HepG2 (cell line): ENCODE data around the gene RTEL1. TPM values are rescaled to one million over a fixed set of nuclear protein-coding genes. Genes with fewer than 3 reads are reported as not detected.

Experiments used
- ATAC-seq: fragments of 200-7000 bp; cut with Tn5 transposase; 3 replicates; pipeline ENCODE4 v1.9.1; 2020; ENCODE audit warnings: mild to moderate bottlenecking, moderate library complexity
- BruUV-seq: library from RNA; stranded (reverse); fragments of 400-500 nt; replicated peaks from 2 replicates; lab custom pipeline; 2021; lab: Mats Ljungman, UMichigan
- CTCF ChIA-PET: fragments of 300-600 bp; formaldehyde crosslinking; extraction: SDS; loops from one replicate; lab custom pipeline; 2021; ENCODE audit warnings: low total read pairs, inconsistent platforms, low intra/inter-chr PET ratio; lab: Yijun Ruan, JAX
- POLR2A ChIA-PET: fragments of 350-600 bp; sonication (Branson Sonifier 250); formaldehyde crosslinking; loops from one replicate; lab custom pipeline; 2020; ENCODE audit warnings: antibody characterized with exemption, inconsistent platforms; lab: Yijun Ruan, JAX
- DNase-seq: peaks from one replicate; pipeline ENCODE4 v3.0.0-alpha.2; 2015; ENCODE audit warnings: low spot score
- FAIRE-seq: peaks from 3 replicates; lab custom pipeline; 2011; peaks lifted over from hg19 to GRCh38; lab: Jason Lieb, UNC
- H2AFZ ChIP-seq: one replicate; pipeline ENCODE4 v1.6.1; 2011; ENCODE audit warnings: low read length, inconsistent platforms
- H3K27ac ChIP-seq: fragments of 300-600 bp; 3 replicates; pipeline ENCODE4 v1.8.0; 2011; ENCODE audit warnings: mixed run types, mild to moderate bottlenecking, mixed read lengths, low read length, inconsistent platforms; ENCODE audit not compliant: insufficient read depth; ENCODE audit errors: extremely low read length
- H3K27me3 ChIP-seq, 2 experiments: fragments of 200-600 bp in 1 of 2; 2 replicates in 1 of 2; 3 replicates in 1 of 2; pipeline versions ENCODE4 v1.6.0 to v1.8.0; 2011; ENCODE audit warnings: low read length in 2 of 2, mild to moderate bottlenecking in 2 of 2, moderate library complexity in 2 of 2, inconsistent platforms in 1 of 2; ENCODE audit not compliant: insufficient read depth in 2 of 2, control insufficient read depth in 1 of 2
- H3K36me3 ChIP-seq, 2 experiments: fragments of 200-600 bp in 1 of 2; replicated peaks in 1 of 2; 2 replicates in 1 of 2; 3 replicates in 1 of 2; pipeline versions ENCODE4 v1.5.1 to v1.8.0; 2011; ENCODE audit warnings: low read length in 2 of 2, inconsistent platforms in 1 of 2; ENCODE audit not compliant: insufficient read depth in 2 of 2, control insufficient read depth in 1 of 2
- H3K4me1 ChIP-seq: 2 replicates; pipeline ENCODE4 v1.5.1; 2012; ENCODE audit warnings: low read length, inconsistent platforms; ENCODE audit not compliant: insufficient read depth
- H3K4me2 ChIP-seq: 2 replicates; pipeline ENCODE4 v1.6.0; 2011; ENCODE audit warnings: low read depth, low read length, inconsistent platforms
- H3K4me3 ChIP-seq, 3 experiments: fragments of 200-600 bp in 1 of 3; sonication (generic), shearing (Covaris generic) in 1 of 3; replicated peaks in 1 of 3; 2 replicates each; pipeline ENCODE4 v1.5.1; 2011 to 2016; ENCODE audit warnings: low read length in 3 of 3, inconsistent platforms in 2 of 3, low read depth in 2 of 3, mild to moderate bottlenecking in 2 of 3, control low read depth in 1 of 3, mixed read lengths in 1 of 3; ENCODE audit not compliant: insufficient read depth in 1 of 3
- H3K79me2 ChIP-seq: one replicate; pipeline ENCODE4 v1.6.1; 2011; ENCODE audit warnings: low read length, inconsistent platforms; ENCODE audit not compliant: insufficient read depth
- H3K9ac ChIP-seq: 2 replicates; pipeline ENCODE4 v1.6.0; 2011; ENCODE audit warnings: mild to moderate bottlenecking, low read depth, low read length, inconsistent platforms; ENCODE audit not compliant: insufficient read depth
- H3K9me3 ChIP-seq: 2 replicates; pipeline ENCODE4 v1.5.1; 2012; ENCODE audit warnings: mild to moderate bottlenecking, low read length
- H4K20me1 ChIP-seq: 2 replicates; pipeline ENCODE4 v1.6.0; 2011; ENCODE audit warnings: inconsistent platforms, mild to moderate bottlenecking, low read length, moderate library complexity; ENCODE audit not compliant: insufficient read depth
- AGO2 ChIP-seq: fragments of 200-400 bp; formaldehyde crosslinking; optimal IDR thresholded peaks from 2 replicates; pipeline ENCODE3; 2017; ENCODE audit warnings: mild to moderate bottlenecking, low read depth, low read length, moderate library complexity
- HNF4A ChIP-seq: sonication (generic); formaldehyde crosslinking; IDR thresholded peaks from 2 replicates; pipeline ENCODE4 v1.4.0; 2020; ENCODE audit warnings: missing genetic modification reagents
- KDM5B ChIP-seq: sonication (generic); formaldehyde crosslinking; IDR thresholded peaks from 2 replicates; pipeline ENCODE4 v1.4.0; 2020; ENCODE audit warnings: missing genetic modification reagents, mild to moderate bottlenecking, borderline replicate concordance
- POLR2A ChIP-seq, 2 experiments: IDR thresholded peaks; 2 replicates each; pipeline ENCODE4 v1.6.1; 2011; ENCODE audit warnings: low read depth in 2 of 2, low read length in 2 of 2, mild to moderate bottlenecking in 1 of 2, moderate library complexity in 1 of 2; ENCODE audit not compliant: insufficient read depth in 1 of 2
- POLR2G ChIP-seq: fragments of 200-400 bp; formaldehyde crosslinking; IDR thresholded peaks from 2 replicates; pipeline ENCODE4 v1.6.1; 2018; ENCODE audit warnings: mild to moderate bottlenecking, low read depth, low read length, moderate library complexity
- SSRP1 ChIP-seq: IDR thresholded peaks from 2 replicates; pipeline ENCODE4 v1.6.1; 2016; ENCODE audit warnings: control low read depth
- WGBS: methylation state at CpG from one replicate; pipeline ENCODE4 v1.1.6; 2017; ENCODE audit warnings: low lambda C conversion rate; 5-methylcytosine and 5-hydroxymethylcytosine counted together
- in situ Hi-C: cut with HindIII; loops from 2 replicates; pipeline ENCODE4 v1.10.0; 2017; ENCODE audit warnings: low pct_unique_long_range_greater_than_20kb; ENCODE audit not compliant: extremely low pct_ligation_motif_present
- intact Hi-C: fragments of 100-400 bp; cut with micrococcal nuclease; formaldehyde crosslinking; loops from one replicate; pipeline ENCODE4 v1.10.0; 2022; ENCODE audit not compliant: unreplicated experiment
- polyA plus RNA-seq, 8 experiments: library from polyadenylated mRNA; depleted of rRNA in 3 of 8; stranded (reverse) in 7 of 8; unstranded in 1 of 8; fragments of >200 nt; fragmentation: Illumina TruSeq in 4 of 8; extraction: Trizol in 4 of 8; gene quantifications; 2 replicates each; pipeline versions ENCODE4 v1.2.1 to v1.2.3, GENCODE V29; 2011 to 2016; ENCODE audit warnings: low read depth in 4 of 8, missing spikeins in 1 of 8, mixed read lengths in 1 of 8; ENCODE audit not compliant: insufficient read depth in 1 of 8
- total RNA-seq, 5 experiments: library from RNA; depleted of rRNA; stranded (reverse); fragments of >200 nt; fragmentation: Illumina TruSeq; extraction: Trizol; gene quantifications; 2 replicates each; pipeline ENCODE4 v1.2.3, GENCODE V29; 2016; ENCODE audit warnings: low read depth in 1 of 5
- TF ChIP-seq, protein P1 (sequence below): sonication (generic); formaldehyde crosslinking; IDR thresholded peaks from 2 replicates; pipeline ENCODE4 v1.4.0; 2020; ENCODE audit warnings: missing genetic modification reagents, mild to moderate bottlenecking, borderline replicate concordance
- TF ChIP-seq, protein P2 (sequence below): IDR thresholded peaks from 2 replicates; pipeline ENCODE4 v1.6.1; 2016; ENCODE audit warnings: control low read depth

The RTEL1 gene
- total and polyA plus RNA-seq, 2 of the 13 experiments (the other 11 are each of a cell fraction or from before 2014, with no cell fraction given) = 21.8 to 36.4 TPM

DNA sequence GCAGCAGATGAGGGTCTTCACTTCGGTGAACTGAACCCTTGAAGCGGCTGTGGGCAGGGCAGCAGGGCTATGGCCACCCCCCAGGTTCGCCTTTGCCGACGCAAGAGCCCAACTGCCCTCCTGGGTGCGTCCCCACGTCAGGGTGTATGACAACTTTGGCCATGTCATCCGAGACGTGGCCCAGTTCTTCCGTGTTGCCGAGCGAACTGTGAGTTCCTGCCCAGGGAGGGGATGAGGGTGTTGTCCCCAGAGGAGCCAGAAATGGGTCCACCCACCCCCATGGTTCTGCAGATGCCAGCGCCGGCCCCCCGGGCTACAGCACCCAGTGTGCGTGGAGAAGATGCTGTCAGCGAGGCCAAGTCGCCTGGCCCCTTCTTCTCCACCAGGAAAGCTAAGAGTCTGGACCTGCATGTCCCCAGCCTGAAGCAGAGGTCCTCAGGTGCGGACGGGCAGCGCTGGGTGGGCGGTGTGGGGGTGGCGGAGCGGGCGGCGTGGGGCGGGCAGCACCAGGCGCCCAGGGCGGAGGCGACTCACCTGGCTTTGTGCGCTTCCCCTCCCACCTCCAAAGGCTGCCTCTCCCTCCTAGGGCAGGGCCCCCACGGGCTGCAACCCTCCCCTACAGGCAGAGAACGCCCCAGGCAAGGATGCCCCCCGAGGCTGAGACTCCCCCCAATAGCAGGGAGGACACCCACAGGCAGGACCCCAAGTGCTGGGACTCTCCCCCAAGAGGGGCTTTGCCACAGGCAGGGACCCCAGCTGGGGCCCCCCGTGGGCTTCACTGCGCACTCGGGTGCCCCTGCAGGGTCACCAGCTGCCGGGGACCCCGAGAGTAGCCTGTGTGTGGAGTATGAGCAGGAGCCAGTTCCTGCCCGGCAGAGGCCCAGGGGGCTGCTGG is 32.1 kb downstream of the RTEL1 start:
- ChIA-PET POLR2A (no interaction called here), CTCF (no interaction called here)
- FAIRE-seq (no peak), ATAC-seq (no peak), DNase-seq (no peak)
- no peaks in the 10 kb centered on the region for H3K4me1 ChIP-seq
- H3K27ac ChIP-seq = no peak overlapping the region
- H3K4me2 ChIP-seq = no peak overlapping the region
- no peak overlapping the region for H2AFZ ChIP-seq
- in situ Hi-C loops (no loop called here), intact Hi-C loops (no loop called here)
- TF ChIP-seq POLR2A (IDR thresholded peaks at IDR 0.05; ENCODE audit: insufficient read depth in 1 of 2, low read depth in 2 of 2, low read length in 2 of 2) (peak in 1 of 2 experiments; percentile 2; a peak in 1 of 4 replicates), KDM5B (0 out of 2 replicates have a peak, but pooled peaks have one; percentile 8), POLR2G (peak; percentile 3), HNF4A (CRISPR knock-in tag) (no peak), AGO2 (peak; percentile 4), SSRP1 (0 out of 2 replicates have a peak, but pooled peaks have one; percentile 19)
- TF ChIP-seq, protein P1, sequence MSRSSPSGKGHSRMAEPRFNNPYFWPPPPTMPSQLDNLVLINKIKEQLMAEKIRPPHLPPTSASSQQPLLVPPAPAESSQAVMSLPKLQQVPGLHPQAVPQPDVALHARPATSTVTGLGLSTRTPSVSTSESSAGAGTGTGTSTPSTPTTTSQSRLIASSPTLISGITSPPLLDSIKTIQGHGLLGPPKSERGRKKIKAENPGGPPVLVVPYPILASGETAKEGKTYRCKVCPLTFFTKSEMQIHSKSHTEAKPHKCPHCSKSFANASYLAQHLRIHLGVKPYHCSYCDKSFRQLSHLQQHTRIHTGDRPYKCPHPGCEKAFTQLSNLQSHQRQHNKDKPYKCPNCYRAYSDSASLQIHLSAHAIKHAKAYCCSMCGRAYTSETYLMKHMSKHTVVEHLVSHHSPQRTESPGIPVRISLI (CRISPR knock-in tag) = no peak
- TF ChIP-seq, protein P2, sequence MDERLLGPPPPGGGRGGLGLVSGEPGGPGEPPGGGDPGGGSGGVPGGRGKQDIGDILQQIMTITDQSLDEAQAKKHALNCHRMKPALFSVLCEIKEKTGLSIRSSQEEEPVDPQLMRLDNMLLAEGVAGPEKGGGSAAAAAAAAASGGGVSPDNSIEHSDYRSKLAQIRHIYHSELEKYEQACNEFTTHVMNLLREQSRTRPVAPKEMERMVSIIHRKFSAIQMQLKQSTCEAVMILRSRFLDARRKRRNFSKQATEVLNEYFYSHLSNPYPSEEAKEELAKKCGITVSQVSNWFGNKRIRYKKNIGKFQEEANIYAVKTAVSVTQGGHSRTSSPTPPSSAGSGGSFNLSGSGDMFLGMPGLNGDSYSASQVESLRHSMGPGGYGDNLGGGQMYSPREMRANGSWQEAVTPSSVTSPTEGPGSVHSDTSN (CRISPR knock-in tag) = no peak
- no peak overlapping the region for H3K4me3 ChIP-seq
- WGBS = 94% methylated on average over 35 of the region's 40 CpGs
- H3K9me3 ChIP-seq = no peaks in the 10 kb centered on the region
- H3K27me3 ChIP-seq = no peaks in the 10 kb centered on the region
- no peaks in the 10 kb centered on the region for H3K79me2 ChIP-seq
- H3K9ac ChIP-seq = no peak overlapping the region
- H4K20me1 ChIP-seq = no peaks in the 10 kb centered on the region; the same call in 1 of the 2 replicates
- BruUV-seq = no TSS peak
- peaks cover 3 to 4% of the 10 kb centered on the region in 2 experiments; a peak in 3 of 5 replicates for H3K36me3 ChIP-seq
